HG03135 (cell line): Measurements from ENCODE around the gene ACACB.

Source experiments
- ATAC-seq: cut with Tn5 transposase; IDR thresholded peaks from one replicate; pipeline ENCODE4 v1.9.1; 2021; ENCODE audit warnings: mild to moderate bottlenecking, moderate library complexity; ENCODE audit not compliant: unreplicated experiment

ACACB gene

GRCh38 chr12:109115758-109116610, at the start of gene ACACB:
Gene ACACB, plus strand, starts transcription at chr12:109116587. Its CDS starts 22,819 bp downstream, at chr12:109139406.
- no peak for ATAC-seq

DNA sequence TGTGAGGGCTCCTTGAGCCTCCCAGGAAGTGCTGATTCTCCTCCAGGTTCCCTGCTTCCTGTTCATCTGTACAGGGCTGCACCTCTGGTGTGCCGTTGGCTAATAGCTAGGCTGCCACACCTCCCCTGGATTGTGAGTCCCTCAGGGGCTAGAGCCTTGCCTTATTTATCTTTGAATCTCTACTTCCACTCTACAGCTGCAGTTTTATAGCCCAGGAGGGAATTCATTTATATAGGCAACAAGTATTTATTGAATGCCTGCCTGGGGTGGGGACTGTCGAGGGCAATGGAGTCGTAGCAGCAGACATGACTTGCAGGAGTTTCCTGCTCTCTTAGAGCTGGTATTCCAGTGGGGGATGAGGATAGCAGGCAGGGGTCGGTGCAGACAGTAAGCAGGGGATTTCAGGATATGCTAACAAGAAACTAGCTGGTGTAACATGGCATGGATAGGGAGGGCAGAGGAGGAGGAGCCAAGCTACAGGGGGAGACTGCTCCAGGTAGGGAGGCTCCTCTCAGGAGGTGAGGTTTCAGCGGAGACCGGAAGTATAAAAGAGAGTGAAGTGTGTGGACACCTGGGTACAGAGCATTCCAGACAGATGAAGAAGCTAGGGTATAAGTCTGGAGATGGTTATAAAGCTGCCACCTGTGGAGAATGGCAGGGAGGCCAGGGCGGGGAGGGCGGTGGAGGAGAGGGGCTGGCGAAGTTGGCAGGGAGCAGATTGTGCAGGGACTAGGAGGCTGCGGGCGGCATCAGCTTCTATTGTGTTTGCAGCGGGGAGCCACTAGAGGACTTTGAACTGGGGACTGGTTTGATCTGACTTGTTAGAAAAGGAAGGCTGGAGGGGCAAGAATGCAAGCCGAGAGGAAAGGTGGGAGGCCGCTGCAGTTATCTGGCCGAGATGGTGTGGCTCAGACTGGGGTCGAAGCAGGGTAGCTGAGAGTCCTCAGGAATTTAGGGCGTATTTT, 46.8 kb upstream of the ACACB start:
- no peak for ATAC-seq

DNA sequence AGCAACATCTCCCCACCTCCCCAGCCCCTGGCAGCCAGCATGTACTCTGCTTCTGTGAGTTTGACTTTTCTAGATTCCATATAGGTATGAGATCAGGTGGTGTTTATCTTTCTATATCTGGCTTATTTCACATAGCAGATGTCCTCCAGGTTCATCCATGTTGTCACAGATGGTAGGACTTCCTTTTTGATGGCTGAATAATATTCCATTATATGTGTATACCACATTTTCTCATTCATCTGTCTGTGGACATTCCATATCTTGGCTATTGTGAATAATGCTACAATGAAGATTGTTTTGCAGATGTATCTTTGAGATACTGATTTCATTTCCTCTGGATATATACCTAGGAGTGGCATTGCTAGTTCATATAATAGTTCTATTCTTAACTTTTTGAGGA, 41.5 kb upstream of the ACACB start:
- no peak for ATAC-seq

GRCh38 chr12:109082751-109083150, 33.6 kb upstream of the ACACB start:
- ATAC-seq: no peak

GRCh38 chr12:109084425-109084824, 32.0 kb upstream of the ACACB start:
- ATAC-seq: no peak

GRCh38 chr12:109085590-109085989, 30.8 kb upstream of the ACACB start:
- no peak for ATAC-seq

DNA sequence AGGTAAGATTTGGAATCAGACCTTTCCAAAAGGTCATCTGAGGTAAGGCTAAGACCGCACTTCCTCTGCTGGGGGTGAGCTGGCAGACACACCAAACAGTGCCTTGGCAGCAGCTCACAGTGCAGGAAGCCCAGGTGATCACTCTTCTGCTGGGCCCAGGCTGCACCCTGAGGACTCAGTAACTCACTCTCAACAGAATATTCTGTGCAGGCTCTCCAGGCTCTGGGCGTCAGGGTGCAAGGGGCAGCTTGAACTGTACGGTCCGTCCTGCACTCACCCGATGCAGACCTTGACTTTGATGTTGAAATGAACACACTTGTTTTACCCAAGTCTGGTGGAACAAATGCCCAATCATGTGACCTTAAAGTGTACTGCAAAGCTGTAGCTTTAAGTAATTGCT, 29.1 kb upstream of the ACACB start:
- no peak for ATAC-seq

- no peak for ATAC-seq
These were observed 27.6 kb upstream of the ACACB start for GRCh38 chr12:109088818-109089217.

DNA sequence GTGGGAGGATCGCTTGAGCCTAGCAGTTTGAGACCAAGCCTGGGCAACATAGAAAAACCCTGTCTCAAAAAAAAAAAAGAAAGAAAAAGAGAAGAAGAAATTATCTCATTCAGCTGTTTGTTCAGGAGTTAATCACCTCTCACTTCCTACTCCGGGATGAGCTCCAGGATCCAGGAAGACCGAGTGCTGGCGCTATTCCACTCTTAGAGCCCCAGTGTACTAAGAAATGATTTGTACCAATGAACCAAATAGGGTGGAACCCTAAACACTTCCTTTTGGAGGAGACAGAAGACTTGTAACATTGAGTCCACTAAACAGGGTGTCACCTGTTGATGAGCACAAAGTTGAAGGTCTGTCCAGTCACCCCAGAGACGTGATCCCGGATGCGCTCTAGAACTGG, 26.7 kb upstream of the ACACB start:
- ATAC-seq: no peak

GRCh38 chr12:109092497-109093021, 23.8 kb upstream of the ACACB start:
- no peak for ATAC-seq

GRCh38 chr12:109093022-109093918, 23.1 kb upstream of the ACACB start, which contains the start of gene ALKBH2:
Gene ALKBH2, minus strand, starts transcription at chr12:109093472. Its CDS starts 686 bp downstream, at chr12:109092786.
- ATAC-seq: peak; percentile 63

DNA sequence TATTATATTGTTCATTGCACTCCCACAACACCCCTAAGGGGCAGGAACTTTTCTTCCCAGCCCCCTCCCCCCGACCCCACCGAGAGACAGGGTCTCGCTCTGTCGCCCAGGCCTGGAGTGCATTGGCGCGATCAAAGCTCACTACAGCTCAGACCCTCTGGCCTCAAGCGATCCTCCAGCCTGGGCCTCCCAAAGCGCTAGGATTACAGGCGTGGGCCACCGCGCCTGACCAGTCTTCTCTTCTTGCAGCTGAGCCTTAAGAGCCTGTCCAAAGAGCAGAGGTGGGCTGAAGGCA, 19.3 kb upstream of the ACACB start:
- no peak for ATAC-seq

DNA sequence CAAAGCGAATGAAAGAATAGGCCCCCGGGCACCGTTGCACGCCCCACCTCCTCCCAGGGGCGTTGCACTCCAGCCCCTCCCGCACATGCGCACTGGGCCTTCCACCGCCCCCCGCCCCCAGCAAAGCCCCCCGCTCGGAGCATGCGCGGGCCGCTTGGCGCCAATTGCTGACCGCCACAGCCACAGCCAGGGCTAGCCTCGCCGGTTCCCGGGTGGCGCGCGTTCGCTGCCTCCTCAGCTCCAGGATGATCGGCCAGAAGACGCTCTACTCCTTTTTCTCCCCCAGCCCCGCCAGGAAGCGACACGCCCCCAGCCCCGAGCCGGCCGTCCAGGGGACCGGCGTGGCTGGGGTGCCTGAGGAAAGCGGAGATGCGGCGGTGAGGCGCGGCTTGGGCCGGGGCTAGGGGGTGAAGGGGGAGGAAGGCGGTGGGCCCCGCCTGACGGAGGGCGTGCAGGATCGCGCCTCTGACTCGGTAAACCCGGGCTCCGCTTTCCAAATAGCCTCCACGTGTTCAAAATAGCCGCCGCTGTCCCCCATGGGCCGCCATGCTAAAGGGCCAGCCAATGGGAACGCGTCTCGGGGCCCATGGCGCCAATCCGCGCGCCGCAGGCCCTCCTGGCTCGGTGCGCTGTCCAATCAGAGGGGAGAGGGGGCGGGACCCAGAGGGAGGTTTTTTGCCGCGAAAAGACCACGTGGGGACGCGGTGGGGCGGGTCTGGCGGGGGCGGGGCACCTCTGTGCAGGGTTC, 18.8 kb upstream of the ACACB start, which contains the start of gene UNG:
UNG (plus strand) TSS at position 163 of the 748 bp plus-strand sequence; CDS start at position 246, 83 bp downstream.
- ATAC-seq: peak; percentile 85

GRCh38 chr12:109098183-109098604, 18.2 kb upstream of the ACACB start:
- ATAC-seq: peak; percentile 29

DNA sequence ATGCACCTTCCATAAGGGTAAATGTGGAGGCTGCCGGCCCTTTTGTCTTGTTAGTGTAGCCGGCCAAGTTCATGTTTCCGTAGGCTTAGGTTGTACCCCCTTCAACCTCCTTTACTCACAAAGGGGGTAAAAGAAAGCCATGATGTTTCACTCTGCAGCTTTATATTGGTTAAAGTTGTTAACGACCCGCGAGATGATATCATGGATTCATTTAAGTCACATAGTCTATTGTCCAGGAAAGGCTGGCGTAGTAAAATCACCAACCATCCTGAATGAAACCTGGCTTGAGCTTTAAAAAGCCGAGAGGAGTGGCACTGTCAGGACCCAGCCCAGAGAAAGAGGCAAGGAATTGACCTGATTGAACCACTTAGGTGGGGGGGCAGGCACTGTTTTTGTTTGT, 17.7 kb upstream of the ACACB start:
- no peak for ATAC-seq

DNA sequence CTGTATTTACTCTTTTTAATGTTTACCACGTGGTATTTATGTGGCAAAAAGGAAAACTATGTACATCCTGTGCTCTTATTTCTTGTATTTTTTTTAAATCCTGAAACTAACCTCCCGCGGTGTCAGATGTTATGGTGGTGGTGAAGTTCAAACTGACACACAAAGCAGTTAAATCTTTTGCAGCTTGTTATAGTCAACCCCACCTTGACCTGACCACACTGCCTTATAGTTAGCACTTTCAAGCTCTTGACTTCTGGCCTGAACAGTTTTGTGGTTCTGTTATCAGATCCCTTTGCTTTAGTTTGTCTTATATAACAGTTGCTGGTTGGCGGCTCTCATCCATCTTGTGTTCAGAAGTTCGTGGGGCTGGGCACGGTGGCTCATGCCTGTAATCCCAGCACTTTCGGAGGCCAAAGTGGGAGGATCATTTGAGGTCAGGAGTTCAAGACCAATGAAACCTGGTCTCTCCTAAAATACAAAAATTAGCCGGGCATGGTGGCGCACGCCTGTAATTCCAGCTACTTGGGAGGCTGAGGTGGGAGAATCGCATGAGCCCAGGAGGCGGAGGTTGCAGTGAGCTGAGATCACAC, 16.9 kb upstream of the ACACB start:
- ATAC-seq: no peak

GRCh38 chr12:109100741-109101140, 15.6 kb upstream of the ACACB start:
- no peak for ATAC-seq

DNA sequence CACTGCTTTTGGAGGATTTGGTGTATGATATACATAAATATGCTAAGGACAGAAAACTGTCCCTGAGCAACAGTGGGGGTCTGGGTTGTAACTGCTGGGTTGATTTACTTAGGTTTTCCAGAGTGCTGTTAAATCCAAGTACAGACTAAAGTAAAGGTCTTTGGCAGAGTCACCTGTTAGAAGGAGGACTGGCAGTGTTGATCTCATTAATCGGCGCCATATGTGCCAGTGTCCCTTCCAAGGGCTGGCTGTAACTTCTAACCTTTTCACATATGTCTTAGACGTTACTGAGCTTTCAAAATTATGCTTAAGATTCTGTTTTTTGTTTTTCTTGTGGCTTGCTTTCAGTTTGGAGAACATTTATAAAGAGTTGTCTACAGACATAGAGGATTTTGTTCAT, 13.9 kb upstream of the ACACB start:
- no peak for ATAC-seq

GRCh38 chr12:109105176-109105575, 11.2 kb upstream of the ACACB start:
- no peak for ATAC-seq
